HG03439 (cell line): ENCODE results near the gene KLK8.

ENCODE experiments used
- ATAC-seq: cut with Tn5 transposase; IDR thresholded peaks from one replicate; pipeline ENCODE4 v1.9.1; 2021; ENCODE audit warnings: mild to moderate bottlenecking, moderate library complexity; ENCODE audit not compliant: unreplicated experiment

Gene KLK8

GRCh38 chr19:50957587-50957986 lies 43.8 kb downstream of the KLK8 start:
- ATAC-seq = no peak

DNA sequence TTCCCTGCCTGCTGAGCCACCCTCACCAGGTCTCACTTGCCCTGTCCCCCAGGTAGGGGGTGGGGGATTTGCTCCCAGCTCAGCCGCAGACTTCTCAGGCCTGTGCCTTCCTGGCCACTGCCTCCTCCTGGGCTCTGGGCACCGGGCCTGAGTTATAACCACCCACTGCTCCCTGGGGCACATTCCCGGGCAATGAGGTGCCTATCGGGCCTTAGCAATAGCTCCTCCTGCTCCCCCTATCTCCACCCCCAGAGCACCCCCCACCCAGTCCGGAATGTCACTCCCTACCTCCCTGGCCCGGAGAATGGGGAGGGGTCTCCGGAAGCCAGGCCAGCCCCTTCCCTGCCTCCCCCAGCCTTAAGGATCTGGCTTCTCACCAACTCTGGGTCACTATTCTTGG lies 48.5 kb downstream of the KLK8 start, which contains the start of gene KLK5:
KLK5 (minus strand) TSS at position 129 of the 400 bp plus-strand sequence. CDS start 381 bp downstream, outside the sequence.
- ATAC-seq = no peak

- no peak for ATAC-seq
Observed at GRCh38 chr19:50949861-50950260, 51.5 kb downstream of the KLK8 start.

GRCh38 chr19:50947123-50947522 lies 54.3 kb downstream of the KLK8 start:
- no peak for ATAC-seq
